Astrocyte (in vitro differentiated cells and primary cell): Measurements from ENCODE around the gene EMC1. TPM values are rescaled to one million over a fixed set of nuclear protein-coding genes. Genes with fewer than 3 reads are reported as not detected.

ENCODE experiments used
- DNase-seq: peaks from one replicate; pipeline ENCODE4 v3.0.0-alpha.2; 2010; ENCODE audit warnings: low read depth
- FAIRE-seq: peaks from 2 replicates; lab custom pipeline; 2011; peaks lifted over from hg19 to GRCh38; lab: Jason Lieb, UNC
- H2AFZ ChIP-seq: 2 replicates; pipeline ENCODE4 v1.6.0; 2012; ENCODE audit warnings: low read depth, low read length, inconsistent platforms
- H3K27ac ChIP-seq: 2 replicates; pipeline ENCODE4 v1.5.1; 2011; ENCODE audit warnings: low read depth, low read length, inconsistent platforms
- H3K27me3 ChIP-seq: 2 replicates; pipeline ENCODE4 v1.6.0; 2011; ENCODE audit warnings: low read length, inconsistent platforms; ENCODE audit not compliant: insufficient read depth
- H3K36me3 ChIP-seq: 2 replicates; pipeline ENCODE4 v1.5.1; 2011; ENCODE audit warnings: low read length, inconsistent platforms; ENCODE audit not compliant: insufficient read depth
- H3K4me1 ChIP-seq: 2 replicates; pipeline ENCODE4 v1.5.1; 2011; ENCODE audit warnings: low read length, inconsistent platforms; ENCODE audit not compliant: insufficient read depth
- H3K4me2 ChIP-seq: 2 replicates; pipeline ENCODE4 v1.6.0; 2012; ENCODE audit warnings: low read length, inconsistent platforms
- H3K4me3 ChIP-seq: 2 replicates; pipeline ENCODE4 v1.5.1; 2011; ENCODE audit warnings: low read depth, mild to moderate bottlenecking, low read length, inconsistent platforms; ENCODE audit not compliant: insufficient read depth
- H3K79me2 ChIP-seq: 2 replicates; pipeline ENCODE4 v1.6.0; 2012; ENCODE audit warnings: mild to moderate bottlenecking, low read length, inconsistent platforms; ENCODE audit not compliant: insufficient read depth
- H3K9ac ChIP-seq: 2 replicates; pipeline ENCODE4 v1.6.0; 2012; ENCODE audit warnings: mild to moderate bottlenecking, low read length, inconsistent platforms
- H3K9me3 ChIP-seq: 2 replicates; pipeline ENCODE4 v1.5.1; 2012; ENCODE audit warnings: low read depth, mild to moderate bottlenecking, low read length, inconsistent platforms; ENCODE audit not compliant: insufficient read depth
- H4K20me1 ChIP-seq: 2 replicates; pipeline ENCODE4 v1.6.0; 2012; ENCODE audit warnings: low read length, inconsistent platforms; ENCODE audit not compliant: insufficient read depth
- H3K27ac Mint-ChIP-seq: one replicate; pipeline ENCODE4 v1.8.0; 2021; ENCODE audit warnings: mild to moderate bottlenecking, mixed read lengths; ENCODE audit not compliant: unreplicated experiment
- H3K27me3 Mint-ChIP-seq: one replicate; pipeline ENCODE4 v1.8.0; 2021; ENCODE audit warnings: low read depth, mixed read lengths; ENCODE audit not compliant: unreplicated experiment
- H3K36me3 Mint-ChIP-seq: one replicate; pipeline ENCODE4 v1.8.0; 2021; ENCODE audit warnings: low read depth, mixed read lengths; ENCODE audit not compliant: unreplicated experiment
- H3K4me1 Mint-ChIP-seq: one replicate; pipeline ENCODE4 v1.8.0; 2021; ENCODE audit warnings: low read depth, mixed read lengths; ENCODE audit not compliant: unreplicated experiment
- H3K4me3 Mint-ChIP-seq: one replicate; pipeline ENCODE4 v1.8.0; 2021; ENCODE audit warnings: mild to moderate bottlenecking, moderate library complexity, mixed read lengths; ENCODE audit not compliant: unreplicated experiment
- H3K9me3 Mint-ChIP-seq: one replicate; pipeline ENCODE4 v1.8.0; 2021; ENCODE audit warnings: mild to moderate bottlenecking, mixed read lengths; ENCODE audit not compliant: unreplicated experiment
- CTCF ChIP-seq: IDR thresholded peaks from 2 replicates; pipeline ENCODE4 v1.5.1; 2011; ENCODE audit warnings: low read depth, mild to moderate bottlenecking, inconsistent platforms, low read length, moderate library complexity; ENCODE audit not compliant: insufficient read depth
- EZH2 ChIP-seq: IDR thresholded peaks from 2 replicates; pipeline ENCODE4 v1.6.1; 2012; ENCODE audit warnings: mild to moderate bottlenecking, low read length, inconsistent platforms; ENCODE audit not compliant: insufficient read depth
- total RNA-seq: library from RNA; stranded (reverse); gene quantifications from 2 replicates; pipeline ENCODE4 v1.2.1, GENCODE V29; 2021

EMC1 gene
- total RNA-seq, 1 donor from 2014 or later: 89.3 TPM

- Histone ChIP-seq H3K4me1 (peaks cover 16% of the 10 kb centered on the region), H2AFZ (no peak overlapping the region), H3K27me3 (no peaks in the 10 kb centered on the region), H3K27ac (peak overlapping the region; percentile 92), H3K9ac (peak overlapping the region; percentile 92), H3K4me3 (peak overlapping the region; percentile 89), H3K36me3 (peaks cover 9% of the 10 kb centered on the region), H4K20me1 (peaks cover 65% of the 10 kb centered on the region), H3K79me2 (peaks cover 100% of the 10 kb centered on the region), H3K4me2 (peak overlapping the region; percentile 89), H3K9me3 (no peaks in the 10 kb centered on the region)
- Mint-ChIP-seq H3K27me3 (no peaks in the 10 kb centered on the region), H3K27ac (peak overlapping the region; percentile 82), H3K4me1 (peaks cover 31% of the 10 kb centered on the region), H3K4me3 (peak overlapping the region; percentile 97), H3K36me3 (peaks cover 1% of the 10 kb centered on the region), H3K9me3 (no peaks in the 10 kb centered on the region)
- TF ChIP-seq EZH2: no peak
- TF ChIP-seq CTCF: no peak
- FAIRE-seq (no peak), DNase-seq (peak; percentile 69)
These were observed 42.5 kb downstream of the EMC1 start for GRCh38 chr1:19208710-19209438.

GRCh38 chr1:19206947-19207346 lies 44.4 kb downstream of the EMC1 start:
- peaks cover 36% of the 10 kb centered on the region for H3K4me1 Mint-ChIP-seq

More at GRCh38 chr1:19206947-19207346, 44.4 kb downstream of the EMC1 start:
- Histone ChIP-seq H3K4me3 (no peak overlapping the region), H2AFZ (no peak overlapping the region), H3K79me2 (peaks cover 100% of the 10 kb centered on the region), H3K4me1 (peaks cover 25% of the 10 kb centered on the region), H3K27me3 (no peaks in the 10 kb centered on the region), H3K9ac (no peak overlapping the region), H3K9me3 (no peaks in the 10 kb centered on the region), H4K20me1 (peaks cover 74% of the 10 kb centered on the region), H3K4me2 (no peak overlapping the region), H3K27ac (no peak overlapping the region), H3K36me3 (no peaks in the 10 kb centered on the region)
- DNase-seq: no peak
- FAIRE-seq: no peak
- Mint-ChIP-seq H3K27me3 (no peaks in the 10 kb centered on the region), H3K27ac (no peak overlapping the region), H3K4me3 (peak overlapping the region; percentile 58), H3K9me3 (no peaks in the 10 kb centered on the region), H3K36me3 (peaks cover 1% of the 10 kb centered on the region)
- TF ChIP-seq EZH2 (no peak), CTCF (no peak)
